NCI-H2196 (cell line): ENCODE measurements around the gene NOVA2.

Source experiments
- DNase-seq: peaks from one replicate; lab custom pipeline; 2025; ENCODE audit not compliant: unreplicated experiment; lab: John Stamatoyannopoulos, UW

NOVA2 gene, protein sequence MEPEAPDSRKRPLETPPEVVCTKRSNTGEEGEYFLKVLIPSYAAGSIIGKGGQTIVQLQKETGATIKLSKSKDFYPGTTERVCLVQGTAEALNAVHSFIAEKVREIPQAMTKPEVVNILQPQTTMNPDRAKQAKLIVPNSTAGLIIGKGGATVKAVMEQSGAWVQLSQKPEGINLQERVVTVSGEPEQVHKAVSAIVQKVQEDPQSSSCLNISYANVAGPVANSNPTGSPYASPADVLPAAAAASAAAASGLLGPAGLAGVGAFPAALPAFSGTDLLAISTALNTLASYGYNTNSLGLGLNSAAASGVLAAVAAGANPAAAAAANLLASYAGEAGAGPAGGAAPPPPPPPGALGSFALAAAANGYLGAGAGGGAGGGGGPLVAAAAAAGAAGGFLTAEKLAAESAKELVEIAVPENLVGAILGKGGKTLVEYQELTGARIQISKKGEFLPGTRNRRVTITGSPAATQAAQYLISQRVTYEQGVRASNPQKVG

DNA sequence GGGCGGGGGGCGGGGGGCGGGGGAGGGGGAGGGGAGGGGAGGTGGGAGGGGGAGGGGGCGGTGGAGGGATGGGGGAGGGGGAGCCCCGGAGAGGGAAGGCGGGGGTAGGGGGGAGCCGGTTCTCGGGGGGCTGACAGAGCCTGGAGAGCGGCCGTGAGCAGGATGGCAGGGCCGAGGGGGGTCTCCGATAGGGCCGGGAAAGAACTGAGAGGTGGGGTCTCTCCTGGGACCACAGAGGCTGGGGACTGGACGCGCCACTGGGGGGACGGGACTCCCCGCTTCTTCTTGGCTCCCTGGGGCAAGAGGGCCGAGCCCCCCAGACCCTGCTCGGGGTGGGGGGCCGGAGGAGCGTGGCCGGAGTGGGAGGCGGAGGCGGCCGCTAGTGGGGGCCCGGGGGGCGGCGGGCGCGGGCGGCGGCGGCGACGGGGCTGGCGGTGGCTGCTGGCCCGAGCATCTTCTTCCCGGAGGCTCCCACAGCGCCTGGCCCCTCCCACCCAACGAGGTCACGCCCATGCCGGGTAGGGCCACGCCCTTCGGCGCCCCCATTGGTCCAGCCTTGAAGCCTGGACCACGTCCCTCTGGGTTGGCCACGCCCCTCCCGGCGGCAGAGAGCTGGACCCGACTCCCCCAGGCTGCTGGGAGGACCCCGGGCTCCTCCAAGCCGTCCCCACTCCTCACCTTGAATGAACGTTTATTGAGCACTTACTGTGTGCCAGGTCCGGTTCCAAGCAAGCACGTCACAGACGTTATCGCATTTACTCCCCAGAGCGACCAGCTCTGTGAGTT lies at the start of gene NOVA2:
Gene NOVA2, minus strand, starts transcription at position 313 of the 786 bp plus-strand sequence. CDS start 514 bp downstream, outside the sequence.
- peak; percentile 86 for DNase-seq

DNA sequence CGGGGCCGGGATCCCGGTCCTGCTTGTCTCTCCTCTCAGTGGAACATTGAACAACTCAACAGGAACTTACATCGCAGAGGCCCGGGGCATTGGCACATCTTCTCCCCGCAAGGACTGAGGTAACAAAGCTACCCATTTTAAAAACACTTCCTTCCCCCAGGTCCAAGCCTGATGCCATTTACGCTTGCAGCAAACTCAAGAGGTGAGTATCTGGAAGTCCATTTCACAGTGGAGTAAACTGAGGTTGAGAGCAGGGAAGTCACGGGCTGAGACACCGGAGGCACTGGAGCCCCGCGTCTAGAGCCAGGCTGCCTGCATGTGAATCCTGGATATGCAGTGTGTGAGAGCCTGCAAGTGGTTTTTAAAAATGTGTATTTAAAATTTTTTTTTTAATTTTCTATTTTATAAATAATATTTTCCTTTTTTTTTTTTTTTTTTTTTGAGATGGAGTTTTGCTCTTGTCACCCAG lies 49.7 kb upstream of the NOVA2 start:
- DNase-seq, result no peak

DNA sequence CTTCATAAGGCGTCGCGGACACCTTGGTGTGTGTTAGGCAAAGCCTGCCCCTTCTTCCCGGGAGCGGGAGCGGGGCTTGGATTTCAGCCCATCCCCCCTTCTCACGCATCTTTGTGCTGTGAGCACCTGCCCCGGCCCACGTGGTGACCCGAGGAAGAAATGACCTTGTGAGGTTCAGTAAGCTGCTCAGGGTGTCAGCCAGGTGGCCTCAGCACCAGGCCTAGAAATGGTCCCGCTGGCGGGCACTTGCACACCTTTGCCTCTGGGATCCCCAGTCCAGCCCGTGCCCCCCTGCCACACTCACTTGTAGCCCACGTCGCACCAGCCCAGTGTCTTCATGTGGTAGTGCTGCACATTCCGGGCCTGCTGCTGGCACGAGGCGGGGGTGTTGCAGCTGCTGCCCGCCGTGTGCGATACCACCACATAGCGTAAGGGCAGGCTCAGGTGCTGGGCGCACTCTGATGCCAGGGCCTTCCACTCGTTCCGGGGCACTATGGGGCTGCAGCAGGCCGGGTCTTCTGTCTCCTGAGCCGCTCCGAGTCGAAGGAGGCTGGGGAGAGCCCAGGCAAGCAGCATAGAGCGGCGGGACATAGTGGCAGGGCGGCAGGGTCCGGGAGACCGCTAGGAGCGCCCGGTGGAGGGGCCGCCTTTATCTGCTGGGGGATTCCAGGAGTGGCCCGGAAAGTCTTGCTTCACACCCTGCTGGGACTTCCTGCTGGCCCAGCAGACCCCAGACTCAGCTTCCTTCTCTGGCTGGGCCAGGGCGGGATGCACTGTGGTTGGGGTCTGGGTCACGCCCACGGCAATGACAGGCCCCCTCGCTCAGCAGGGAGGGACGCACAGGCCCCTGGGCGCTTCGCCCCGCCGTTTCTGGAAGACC lies 49.0 kb upstream of the NOVA2 start, which contains the start of gene PGLYRP1:
Gene PGLYRP1, minus strand, starts transcription at position 623 of the 880 bp plus-strand sequence. Its CDS starts 32 bp downstream, at position 591.
- DNase-seq, result no peak

DNA sequence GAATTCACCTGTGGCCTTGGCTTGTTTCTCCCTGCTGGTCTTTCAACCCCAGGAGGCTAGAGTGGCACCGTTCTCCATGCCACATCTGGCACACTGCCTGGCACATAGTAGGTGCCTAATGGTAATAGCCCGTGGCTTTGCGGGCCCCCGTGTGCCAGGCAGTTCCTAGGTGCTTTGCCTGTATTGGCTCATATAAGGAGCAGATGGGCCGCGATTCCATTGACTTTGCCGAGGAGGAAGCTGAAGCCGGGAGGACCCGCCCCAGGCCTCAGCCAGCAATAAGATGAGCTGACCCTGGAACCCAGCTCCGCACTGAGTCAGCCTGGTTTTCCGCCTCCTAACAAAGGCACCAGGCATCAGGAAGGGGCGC lies 48.4 kb upstream of the NOVA2 start:
- no peak for DNase-seq

DNA sequence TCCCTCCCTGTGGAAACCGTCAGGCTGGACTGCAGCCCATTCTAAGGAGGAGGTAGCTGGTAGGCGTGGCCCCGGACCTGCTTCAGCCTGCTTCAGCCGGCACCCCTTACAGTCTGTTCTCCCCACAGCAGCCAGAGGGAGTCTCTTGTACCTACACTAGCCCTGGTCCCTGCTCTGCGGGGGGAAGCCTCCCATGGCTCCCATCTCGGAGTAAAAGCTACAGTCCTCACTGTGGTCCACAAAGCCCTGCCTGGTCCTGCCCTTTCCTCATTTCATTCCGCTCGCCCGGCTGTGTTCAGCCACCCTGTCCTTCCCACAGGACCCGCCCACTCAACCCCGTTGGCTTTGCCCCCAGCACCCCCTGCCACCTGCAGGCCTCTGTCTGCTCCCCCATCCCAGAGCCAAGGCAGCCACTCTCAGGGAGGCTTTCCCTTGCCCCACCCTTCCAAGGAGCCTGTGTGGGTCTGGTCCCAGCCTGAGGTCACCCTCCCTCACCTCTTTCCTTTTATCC lies 47.9 kb upstream of the NOVA2 start:
- peak; percentile 18 for DNase-seq

DNA sequence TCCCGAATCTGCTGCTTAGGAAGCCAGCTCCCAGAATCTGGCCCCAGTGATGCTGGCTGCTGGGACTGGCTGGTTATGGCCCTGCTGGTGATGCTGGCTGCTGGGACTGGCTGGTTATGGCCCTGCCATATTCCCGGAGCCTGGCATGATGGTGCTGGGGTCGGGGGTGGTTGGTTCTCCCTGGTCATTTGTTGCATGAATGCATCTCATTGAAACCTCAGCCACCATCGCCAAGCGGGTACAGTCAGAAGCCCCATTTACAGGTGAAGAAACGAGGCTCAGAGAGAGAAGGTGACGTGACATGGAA lies 47.1 kb upstream of the NOVA2 start:
- no peak for DNase-seq

DNA sequence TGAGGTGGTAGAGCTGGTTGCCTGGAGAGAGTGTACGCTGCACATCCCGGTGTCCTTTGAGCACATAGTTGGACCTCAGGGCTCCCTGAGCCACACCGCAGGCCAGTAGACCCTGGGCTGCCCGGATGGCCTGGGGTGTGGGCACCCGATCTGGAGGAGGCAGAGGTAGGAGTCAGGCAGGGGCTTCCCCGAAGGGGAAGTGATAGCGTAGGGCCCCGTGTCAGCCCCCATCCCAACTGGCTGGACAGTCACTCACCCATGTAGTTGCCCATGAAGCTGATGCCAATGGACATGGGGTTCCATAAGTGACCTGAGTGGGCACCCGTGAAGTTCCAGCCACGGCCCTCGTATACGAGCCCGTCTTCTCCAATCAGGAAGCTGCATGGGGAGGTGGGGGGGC lies 45.6 kb upstream of the NOVA2 start:
- no peak for DNase-seq

DNA sequence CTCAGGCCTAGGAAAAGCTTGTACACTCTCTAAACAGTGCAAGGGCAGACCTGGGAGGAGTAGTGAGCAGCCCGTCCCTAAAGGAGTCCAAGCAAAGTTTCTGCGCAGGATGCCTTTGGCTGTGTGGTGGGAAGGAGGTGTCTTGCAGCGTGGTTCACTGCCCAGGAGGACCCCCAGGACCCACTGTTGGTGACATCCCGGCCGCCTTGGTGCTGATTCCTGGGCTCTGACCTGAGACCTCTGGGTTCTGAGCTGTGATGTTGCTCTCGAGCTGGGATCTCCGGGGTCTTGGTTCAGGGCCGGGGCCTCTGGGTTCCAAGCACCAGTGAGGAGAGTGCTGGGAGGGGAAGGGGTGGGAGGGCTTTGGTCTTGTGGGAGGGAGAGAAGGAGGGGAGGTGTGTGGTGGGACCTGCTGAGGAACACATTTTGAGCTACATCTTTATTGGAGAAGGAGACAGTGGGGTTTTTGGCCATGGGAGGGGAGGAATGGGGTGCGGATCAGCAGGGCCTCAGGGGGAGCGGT lies 45.1 kb upstream of the NOVA2 start:
- DNase-seq, result no peak

DNA sequence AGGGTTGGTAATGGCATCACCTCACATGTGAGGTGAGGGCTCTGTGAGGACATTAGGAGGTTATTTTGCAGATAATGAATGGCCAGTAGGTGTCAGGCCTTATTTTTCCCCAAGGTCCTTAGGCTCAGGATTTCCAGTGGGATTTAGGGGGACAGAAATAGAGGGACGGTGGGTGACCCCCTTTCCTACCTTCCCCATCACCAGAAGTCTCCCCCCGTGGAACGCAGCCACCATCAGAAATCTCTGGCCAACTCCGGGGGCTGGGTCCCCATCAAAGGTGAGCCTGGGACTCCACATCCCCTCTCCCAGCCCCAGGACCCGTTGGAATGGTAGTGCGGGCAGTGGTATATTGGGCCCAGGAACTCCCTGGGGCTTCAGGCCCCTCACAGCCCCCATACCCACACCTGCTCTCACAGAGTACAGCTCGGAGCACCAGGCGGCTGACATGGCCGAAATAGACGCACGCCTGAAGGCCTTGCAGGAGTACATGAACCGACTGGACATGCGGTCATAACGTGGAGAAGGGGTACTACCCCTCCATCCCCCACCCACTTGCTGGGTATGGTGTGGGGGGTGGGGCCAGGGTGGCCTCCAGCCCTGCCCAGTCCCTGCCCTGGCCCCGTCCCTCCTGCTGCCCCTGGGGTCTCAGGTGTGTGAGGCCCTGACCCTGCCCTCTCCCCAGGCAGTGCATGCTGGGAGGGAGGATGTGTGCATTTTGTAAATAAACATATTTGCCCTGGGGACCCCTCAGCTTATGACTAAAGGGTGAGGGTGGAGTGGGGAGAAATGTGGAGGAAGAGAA lies 44.4 kb upstream of the NOVA2 start:
- DNase-seq, result no peak

DNA sequence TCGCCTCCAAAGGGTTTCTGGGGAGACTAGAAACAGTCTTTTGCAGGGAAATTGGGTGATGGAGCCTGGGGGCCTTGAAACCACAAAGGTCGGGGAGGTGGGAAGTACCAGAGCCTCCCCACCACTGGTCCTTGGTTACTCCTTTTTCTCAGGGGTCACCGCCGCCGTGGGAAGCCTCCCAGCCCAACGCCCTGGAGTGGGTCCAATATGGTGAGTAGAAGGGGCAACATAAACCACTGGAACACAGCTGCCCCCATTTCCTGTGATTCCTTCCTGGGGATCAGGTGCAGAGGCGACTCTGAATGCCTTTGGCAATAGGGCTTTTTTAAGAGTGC lies 43.4 kb upstream of the NOVA2 start:
- no peak for DNase-seq

DNA sequence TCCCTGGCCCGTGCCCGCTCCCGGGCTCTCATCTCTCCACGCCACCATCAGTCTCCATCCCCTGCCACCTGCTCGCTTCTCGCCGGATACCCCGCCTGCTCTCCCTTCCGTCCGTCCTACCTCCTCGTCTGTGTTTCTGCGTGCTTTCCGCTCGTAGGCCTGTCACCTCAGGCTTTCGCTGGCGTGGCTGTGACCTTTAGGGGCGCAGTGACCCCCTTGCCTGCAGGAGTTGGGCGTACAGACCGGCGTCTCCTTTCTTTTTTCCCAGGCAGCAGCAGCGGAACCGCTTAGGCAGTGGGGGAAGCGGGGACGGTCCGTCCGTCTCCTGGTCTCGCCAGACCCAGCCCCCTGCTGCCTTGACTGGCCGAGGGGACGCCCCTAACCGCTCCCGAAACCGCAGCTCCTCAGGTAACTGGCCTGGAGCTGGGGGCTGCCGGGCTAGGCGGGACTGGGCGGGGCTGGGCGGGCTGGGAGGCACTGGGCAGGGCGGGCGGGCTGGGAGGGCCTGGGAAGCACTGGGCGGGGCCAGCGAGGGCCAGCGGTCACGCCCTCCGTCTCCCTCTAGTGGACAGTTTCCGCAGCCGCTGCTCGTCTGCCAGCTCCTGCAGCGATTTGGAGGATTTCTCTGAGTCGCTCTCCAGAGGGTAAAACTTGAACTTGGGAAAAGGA lies 42.9 kb upstream of the NOVA2 start:
- DNase-seq, result peak; percentile 84

DNA sequence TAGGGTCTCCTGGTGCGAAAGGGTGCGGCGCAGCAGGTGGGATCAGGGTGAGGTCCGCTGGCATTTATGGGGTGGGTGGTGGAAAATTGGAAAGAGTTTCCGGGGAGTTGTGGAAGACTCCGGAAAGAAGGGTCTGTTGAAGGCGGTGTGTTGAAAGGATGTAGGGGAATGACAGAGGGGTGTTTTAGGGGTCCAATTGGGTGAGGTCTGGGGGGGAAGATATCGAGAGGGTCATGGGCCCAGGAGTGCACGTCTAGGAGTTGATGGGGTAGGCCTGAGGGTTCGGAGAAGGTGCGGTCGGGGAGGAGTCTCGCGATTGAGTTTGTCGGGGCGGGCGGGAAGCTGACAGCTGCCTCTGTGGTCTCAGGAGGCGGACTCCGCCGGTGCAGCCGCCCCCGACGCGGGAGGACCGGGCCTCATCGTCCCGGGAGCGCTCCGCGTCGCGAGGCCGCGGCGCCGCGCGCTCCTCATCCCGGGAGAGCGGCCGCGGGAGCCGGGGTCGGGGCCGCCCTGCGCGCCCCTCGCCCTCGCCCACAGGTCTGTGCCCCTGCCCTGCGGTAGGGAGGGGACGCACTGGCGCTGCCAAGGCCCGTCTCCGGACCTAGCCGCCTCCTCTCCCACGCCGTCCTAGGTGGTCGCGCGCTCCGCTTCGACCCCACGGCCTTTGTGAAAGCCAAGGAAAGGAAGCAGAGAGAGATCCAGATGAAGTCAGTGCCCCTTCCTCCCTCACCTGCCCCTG lies 42.2 kb upstream of the NOVA2 start:
- DNase-seq, result peak; percentile 26

DNA sequence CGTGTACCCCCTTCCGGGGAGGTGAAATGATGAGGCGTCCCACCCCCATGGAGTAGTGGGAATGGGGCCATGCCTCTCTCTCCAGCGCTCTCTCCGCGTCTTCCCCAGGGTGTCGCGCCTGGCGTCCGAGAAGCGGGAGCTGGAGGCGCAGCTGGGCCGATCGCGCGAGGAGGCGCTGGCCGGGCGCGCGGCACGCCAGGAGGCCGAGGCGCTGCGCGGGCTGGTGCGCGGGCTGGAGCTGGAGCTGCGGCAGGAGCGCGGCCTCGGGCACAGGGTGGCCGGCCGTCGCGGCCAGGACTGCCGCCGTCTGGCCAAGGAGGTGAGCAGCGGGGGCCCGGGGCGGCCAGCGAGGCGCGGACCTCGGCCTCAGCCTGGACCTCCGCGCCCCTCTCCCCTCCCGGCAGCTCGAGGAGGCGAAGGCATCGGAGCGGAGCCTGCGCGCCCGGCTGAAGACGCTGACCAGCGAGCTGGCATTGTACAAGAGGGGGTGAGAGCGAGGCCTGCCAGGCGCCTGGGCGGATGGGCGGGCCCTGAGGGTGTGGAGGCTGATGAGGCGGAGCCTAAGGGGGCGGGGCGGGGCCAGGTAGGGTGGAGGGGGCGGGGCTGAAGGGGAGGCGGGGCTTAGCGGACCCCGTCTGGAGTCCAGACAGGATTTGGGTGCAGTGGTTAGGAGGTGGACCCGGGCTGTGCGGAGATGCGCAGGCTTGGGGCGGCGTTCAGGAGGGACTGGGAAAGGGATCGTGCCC lies 41.4 kb upstream of the NOVA2 start:
- peak; percentile 91 for DNase-seq

DNA sequence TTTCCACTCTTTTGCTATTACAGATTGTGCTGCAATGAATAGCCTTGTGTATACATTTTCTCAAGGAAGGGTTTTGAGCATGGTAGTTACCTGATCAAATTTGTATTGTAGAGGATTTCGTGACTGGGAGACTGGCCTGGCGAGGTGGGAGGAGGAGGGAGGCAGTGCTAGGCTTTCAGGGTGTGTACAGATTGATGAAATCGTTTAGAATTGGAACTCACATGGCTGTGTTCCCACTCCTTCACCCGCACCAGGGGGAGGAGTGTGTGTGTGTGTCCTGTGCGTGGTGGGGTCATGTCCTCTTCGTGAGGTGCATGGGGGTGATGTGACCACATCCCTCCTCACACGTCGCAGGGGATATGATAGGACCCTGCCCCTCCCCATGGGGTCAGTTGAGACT lies 40.9 kb upstream of the NOVA2 start:
- DNase-seq, result no peak

DNA sequence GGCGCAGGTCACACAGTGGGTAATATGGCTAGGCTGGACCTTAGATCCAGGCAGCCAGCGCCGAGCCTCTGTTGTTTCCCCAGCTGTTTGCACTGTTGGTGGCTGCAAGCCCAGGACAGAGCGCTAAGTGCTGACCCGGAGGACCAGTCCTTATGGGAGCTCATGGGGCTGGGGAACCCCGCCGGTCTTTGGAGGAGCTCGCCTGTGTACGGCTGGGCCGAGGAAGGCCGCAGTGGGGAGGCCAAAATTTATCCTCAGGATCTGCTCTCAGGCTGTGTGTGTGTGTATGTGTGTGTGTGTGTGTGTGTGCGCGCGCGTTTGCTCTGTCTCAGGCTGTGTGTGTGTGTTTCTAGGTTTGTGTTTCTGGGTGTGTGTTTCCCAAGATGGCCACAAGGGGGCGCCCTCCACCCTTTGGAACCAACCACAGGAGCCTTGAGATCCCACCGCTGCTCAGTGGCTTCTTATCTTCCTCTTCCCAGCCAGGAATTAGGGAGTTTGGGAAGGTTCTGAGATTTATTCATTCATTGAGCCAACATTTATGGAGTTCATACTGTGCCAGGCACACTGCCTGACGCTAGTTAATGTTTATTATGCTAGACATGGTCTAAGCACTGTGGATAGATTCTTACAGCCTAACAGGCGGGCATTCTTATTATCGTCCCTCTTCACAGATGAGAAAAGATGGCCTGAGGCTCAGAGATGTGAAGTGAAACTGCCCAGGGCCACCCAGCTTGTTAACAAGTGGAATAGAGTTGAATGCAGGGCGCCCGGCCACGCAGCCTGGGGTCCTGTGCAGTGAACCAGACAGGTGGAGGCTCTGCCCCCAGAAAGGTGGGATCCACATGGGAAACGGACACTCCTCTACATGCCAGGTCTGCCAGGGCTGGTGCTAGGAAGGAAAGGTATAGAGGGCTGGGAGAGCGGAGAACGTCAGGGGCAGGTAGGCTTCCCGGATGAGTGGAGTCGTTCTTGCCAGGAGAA lies 36.2 kb upstream of the NOVA2 start:
- peak; percentile 73 for DNase-seq

DNA sequence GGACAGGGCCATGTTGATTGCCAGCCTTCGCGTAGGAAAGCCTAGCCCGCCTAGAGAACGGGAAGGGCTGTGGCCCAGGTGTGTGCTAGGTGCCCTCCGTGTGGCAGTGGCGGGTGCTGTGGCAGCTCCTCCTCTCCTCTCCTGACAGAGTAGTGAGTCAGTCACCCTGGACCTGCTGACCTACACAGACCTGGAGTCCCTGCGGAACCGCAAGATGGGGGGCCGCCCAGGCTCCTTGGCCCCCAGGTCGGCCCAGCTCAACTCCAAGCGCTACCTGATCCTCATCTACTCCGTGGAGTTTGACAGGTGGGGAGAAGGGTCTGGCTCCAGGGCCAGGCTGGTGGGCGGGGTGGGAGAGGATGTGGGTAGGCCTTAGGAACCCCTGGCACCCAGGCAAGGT lies 32.7 kb upstream of the NOVA2 start:
- no peak for DNase-seq
